HCT116 (cell line): ENCODE results near the gene MAMSTR. TPM values are rescaled to one million over a fixed set of nuclear protein-coding genes. Genes with fewer than 3 reads are reported as not detected.

Experiments
- ATAC-seq: fragments of 200-7000 bp; cut with Tn5 transposase; 2 replicates; pipeline ENCODE4 v1.9.1; 2020; ENCODE audit warnings: mild to moderate bottlenecking, moderate library complexity
- BruUV-seq: library from RNA; stranded (reverse); fragments of 400-500 nt; replicated peaks from 2 replicates; lab custom pipeline; 2021; lab: Mats Ljungman, UMichigan
- CTCF ChIA-PET: fragments of 300-600 bp; sonication (Branson Sonifier 250); formaldehyde crosslinking; loops from one replicate; lab custom pipeline; 2021; ENCODE audit warnings: antibody characterized with exemption; lab: Charles Lee
- POLR2A ChIA-PET: fragments of 300-600, 350-600 bp; sonication (Branson Sonifier 250); formaldehyde crosslinking; loops from one replicate; lab custom pipeline; 2021; ENCODE audit warnings: antibody characterized with exemption; lab: Charles Lee
- RAD21 ChIA-PET, 2 experiments: fragments of 300-600 bp; sonication (Branson Sonifier 250); formaldehyde crosslinking; loops; one replicate each; lab custom pipeline; 2023; ENCODE audit warnings: low total read pairs in 2 of 2; ENCODE audit not compliant: uncharacterized antibody in 2 of 2, unreplicated experiment in 2 of 2, low non-redundant PET in 1 of 2; lab: Charles Lee
- DNase-seq: peaks from one replicate; pipeline ENCODE4 v3.0.0-alpha.2; 2010; ENCODE audit warnings: low read depth, low spot score
- H2AFZ ChIP-seq: fragments of 200-600 bp; shearing (Covaris generic), sonication (generic); 2 replicates; pipeline ENCODE4 v1.6.1; 2017; ENCODE audit warnings: low read depth, mixed run types, mixed read lengths, antibody characterized with exemption, low read length; ENCODE audit not compliant: poor library complexity, severe bottlenecking
- H3K27ac ChIP-seq: 2 replicates; pipeline ENCODE4 v1.5.1; 2012; ENCODE audit warnings: low read depth, low read length
- H3K27me3 ChIP-seq: fragments of 200-600 bp; sonication (generic); 2 replicates; pipeline ENCODE4 v1.6.1; 2016; ENCODE audit warnings: mixed run types, low read length, mixed read lengths; ENCODE audit not compliant: insufficient read depth
- H3K36me3 ChIP-seq, 2 experiments: fragments of 200-500 bp in 1 of 2; fragments of 200-600 bp in 1 of 2; sonication (Bioruptor generic) in 1 of 2; sonication (generic) in 1 of 2; 2 replicates each; pipeline versions ENCODE4 v1.5.1 to v1.6.1; 2014 to 2016; ENCODE audit warnings: low read length in 2 of 2, inconsistent platforms in 1 of 2, mixed read lengths in 1 of 2, mixed run types in 1 of 2; ENCODE audit not compliant: insufficient read depth in 2 of 2, control insufficient read depth in 1 of 2
- H3K4me1 ChIP-seq, 2 experiments: fragments of 200-600 bp in 1 of 2; sonication (generic) in 1 of 2; 2 replicates each; pipeline versions ENCODE4 v1.5.1 to v1.6.1; 2012 to 2017; ENCODE audit warnings: low read length in 2 of 2, inconsistent platforms in 1 of 2, mild to moderate bottlenecking in 1 of 2, mixed read lengths in 1 of 2, mixed run types in 1 of 2, moderate library complexity in 1 of 2; ENCODE audit not compliant: insufficient read depth in 2 of 2, control insufficient read depth in 1 of 2
- H3K4me2 ChIP-seq: fragments of 200-600 bp; sonication (generic); 2 replicates; pipeline ENCODE4 v1.6.1; 2017; ENCODE audit warnings: mixed run types, low read length, mixed read lengths
- H3K4me3 ChIP-seq, 2 experiments: fragments of 200-600 bp in 1 of 2; sonication (generic) in 1 of 2; replicated peaks in 1 of 2; 2 replicates each; pipeline ENCODE4 v1.5.1; 2011 to 2016; ENCODE audit warnings: low read length in 2 of 2, control low read depth in 1 of 2, low read depth in 1 of 2, mild to moderate bottlenecking in 1 of 2, mixed read lengths in 1 of 2, mixed run types in 1 of 2
- H3K79me2 ChIP-seq: fragments of 200-600 bp; sonication (generic); 2 replicates; pipeline ENCODE4 v1.6.1; 2017; ENCODE audit warnings: mild to moderate bottlenecking, mixed run types, low read length, moderate library complexity, mixed read lengths; ENCODE audit not compliant: insufficient read depth
- H3K9ac ChIP-seq: fragments of 200-600 bp; sonication (generic); 2 replicates; pipeline ENCODE4 v1.6.1; 2016; ENCODE audit warnings: low read length, mixed read lengths
- H3K9me2 ChIP-seq: fragments of 200-600 bp; sonication (generic), shearing (Covaris generic); 2 replicates; pipeline ENCODE4 v1.6.1; 2017; ENCODE audit warnings: mixed run types, mild to moderate bottlenecking, moderate library complexity; ENCODE audit not compliant: insufficient read depth
- H3K9me3 ChIP-seq, 2 experiments: fragments of 200-500 bp in 1 of 2; fragments of 200-600 bp in 1 of 2; sonication (Bioruptor generic) in 1 of 2; sonication (generic) in 1 of 2; 2 replicates each; pipeline ENCODE4 v1.6.1; 2014 to 2017; ENCODE audit warnings: low read length in 2 of 2, mixed read lengths in 2 of 2, inconsistent platforms in 1 of 2, low read depth in 1 of 2, mild to moderate bottlenecking in 1 of 2, mixed run types in 1 of 2, moderate library complexity in 1 of 2; ENCODE audit not compliant: control insufficient read depth in 1 of 2, insufficient read depth in 1 of 2
- H4K20me1 ChIP-seq: fragments of 200-600 bp; sonication (generic), shearing (Covaris generic); 2 replicates; pipeline ENCODE4 v1.6.1; 2017; ENCODE audit warnings: mixed run types, mild to moderate bottlenecking, moderate library complexity; ENCODE audit not compliant: insufficient read depth
- CBX3 ChIP-seq: IDR thresholded peaks from 2 replicates; pipeline ENCODE4 v1.6.1; 2012; ENCODE audit warnings: low read depth
- EGR1 ChIP-seq: IDR thresholded peaks from 2 replicates; pipeline ENCODE4 v1.6.1; 2012; ENCODE audit warnings: low read depth
- EZH2phosphoT487 ChIP-seq: fragments of 200-600 bp; IDR thresholded peaks from 2 replicates; pipeline ENCODE4 v1.6.1; 2018; ENCODE audit warnings: antibody characterized with exemption, borderline replicate concordance
- SIN3A ChIP-seq: IDR thresholded peaks from 2 replicates; pipeline ENCODE4 v1.6.1; 2012; ENCODE audit warnings: low read depth
- YY1 ChIP-seq: IDR thresholded peaks from 2 replicates; pipeline ENCODE4 v1.6.1; 2011; ENCODE audit warnings: low read length, low read depth, moderate library complexity, mild to moderate bottlenecking; ENCODE audit not compliant: insufficient replicate concordance; ENCODE audit errors: extremely low read depth
- ZNF274 ChIP-seq: fragments of 200-500 bp; sonication (Bioruptor generic); IDR thresholded peaks from 2 replicates; pipeline ENCODE4 v1.6.1; 2014; ENCODE audit warnings: mild to moderate bottlenecking, low read depth, low read length, inconsistent platforms
- intact Hi-C: fragments of 100-400 bp; cut with micrococcal nuclease; formaldehyde crosslinking; loops from 2 replicates; pipeline ENCODE4 v1.10.0; 2022
- total RNA-seq: library from RNA; stranded (reverse); gene quantifications from one replicate; pipeline ENCODE4 v1.2.1, GENCODE V29; 2021; ENCODE audit not compliant: unreplicated experiment
- TF ChIP-seq, protein P1 (sequence below): IDR thresholded peaks from 2 replicates; pipeline ENCODE4 v1.6.1; 2012; ENCODE audit warnings: low read depth

The MAMSTR gene
- total RNA-seq, 1 experiment from 2014 or later, result 1.3 TPM

DNA sequence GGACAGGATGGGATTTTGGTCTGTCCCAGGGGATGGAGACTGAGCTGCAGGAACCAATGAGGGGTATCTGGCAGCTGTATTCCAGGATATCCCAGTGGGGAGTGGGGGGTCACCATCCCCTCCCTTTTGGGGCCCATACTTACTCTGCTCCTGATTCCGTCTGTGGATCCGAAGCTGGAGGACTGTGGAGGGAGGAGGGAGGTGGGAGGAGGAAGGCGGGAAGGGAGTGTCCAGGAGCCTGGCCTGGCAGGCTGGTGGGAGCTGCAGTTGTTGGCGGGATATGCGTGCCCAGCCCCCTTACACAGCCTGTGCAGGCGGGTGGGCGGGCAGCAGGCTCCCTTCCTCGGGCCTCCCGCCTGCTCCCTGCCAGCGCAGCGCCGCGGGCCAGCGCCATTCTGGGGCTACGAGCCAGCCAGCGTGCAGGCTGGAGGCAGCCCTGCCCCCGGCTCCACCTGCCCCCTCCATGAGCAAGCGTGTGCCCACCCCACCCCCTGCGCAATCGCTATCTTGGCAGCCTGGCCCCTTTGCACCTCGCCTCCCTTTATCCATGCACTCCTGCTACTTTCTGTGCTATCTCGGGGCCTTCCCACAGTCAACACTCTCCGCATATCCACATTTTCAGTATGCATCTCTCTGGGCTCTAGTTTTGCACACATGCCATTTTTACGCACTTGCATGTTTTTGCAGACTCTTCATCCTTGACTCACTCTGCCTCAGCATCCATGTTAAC, 2.8 kb downstream of the MAMSTR start:
- H3K79me2 ChIP-seq, result no peaks in the 10 kb centered on the region
- H3K4me1 ChIP-seq, result peaks cover 8 to 46% of the 10 kb centered on the region in 2 experiments
- no TSS peak for BruUV-seq
- H3K4me2 ChIP-seq, result no peak overlapping the region
- intact Hi-C loops, result no loop called here
- DNase-seq (no peak), ATAC-seq (no peak)
- H2AFZ ChIP-seq, result no peak overlapping the region
- CTCF ChIA-PET, result no interaction called here
- H3K27ac ChIP-seq, result no peak overlapping the region
- no peaks in the 10 kb centered on the region for H4K20me1 ChIP-seq
- H3K36me3 ChIP-seq, result no peaks in the 10 kb centered on the region
- H3K9me2 ChIP-seq, result no peaks in the 10 kb centered on the region
- no peaks in the 10 kb centered on the region for H3K9me3 ChIP-seq
- POLR2A ChIA-PET, result no interaction called here
- RAD21 ChIA-PET, result no interaction called here
- TF ChIP-seq EZH2phosphoT487, result no peak
- TF ChIP-seq EGR1, result no peak
- TF ChIP-seq YY1, result no peak
- TF ChIP-seq ZNF274, result no peak
- no peak for TF ChIP-seq CBX3
- TF ChIP-seq SIN3A, result no peak
- TF ChIP-seq, protein P1, sequence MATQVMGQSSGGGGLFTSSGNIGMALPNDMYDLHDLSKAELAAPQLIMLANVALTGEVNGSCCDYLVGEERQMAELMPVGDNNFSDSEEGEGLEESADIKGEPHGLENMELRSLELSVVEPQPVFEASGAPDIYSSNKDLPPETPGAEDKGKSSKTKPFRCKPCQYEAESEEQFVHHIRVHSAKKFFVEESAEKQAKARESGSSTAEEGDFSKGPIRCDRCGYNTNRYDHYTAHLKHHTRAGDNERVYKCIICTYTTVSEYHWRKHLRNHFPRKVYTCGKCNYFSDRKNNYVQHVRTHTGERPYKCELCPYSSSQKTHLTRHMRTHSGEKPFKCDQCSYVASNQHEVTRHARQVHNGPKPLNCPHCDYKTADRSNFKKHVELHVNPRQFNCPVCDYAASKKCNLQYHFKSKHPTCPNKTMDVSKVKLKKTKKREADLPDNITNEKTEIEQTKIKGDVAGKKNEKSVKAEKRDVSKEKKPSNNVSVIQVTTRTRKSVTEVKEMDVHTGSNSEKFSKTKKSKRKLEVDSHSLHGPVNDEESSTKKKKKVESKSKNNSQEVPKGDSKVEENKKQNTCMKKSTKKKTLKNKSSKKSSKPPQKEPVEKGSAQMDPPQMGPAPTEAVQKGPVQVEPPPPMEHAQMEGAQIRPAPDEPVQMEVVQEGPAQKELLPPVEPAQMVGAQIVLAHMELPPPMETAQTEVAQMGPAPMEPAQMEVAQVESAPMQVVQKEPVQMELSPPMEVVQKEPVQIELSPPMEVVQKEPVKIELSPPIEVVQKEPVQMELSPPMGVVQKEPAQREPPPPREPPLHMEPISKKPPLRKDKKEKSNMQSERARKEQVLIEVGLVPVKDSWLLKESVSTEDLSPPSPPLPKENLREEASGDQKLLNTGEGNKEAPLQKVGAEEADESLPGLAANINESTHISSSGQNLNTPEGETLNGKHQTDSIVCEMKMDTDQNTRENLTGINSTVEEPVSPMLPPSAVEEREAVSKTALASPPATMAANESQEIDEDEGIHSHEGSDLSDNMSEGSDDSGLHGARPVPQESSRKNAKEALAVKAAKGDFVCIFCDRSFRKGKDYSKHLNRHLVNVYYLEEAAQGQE, result no peak
- H3K27me3 ChIP-seq, result no peaks in the 10 kb centered on the region
- H3K9ac ChIP-seq, result no peak overlapping the region
- H3K4me3 ChIP-seq, result no peak overlapping the region
